Testis (tissue), 2 donors: Measurements from ENCODE around the gene HPCA.

Experiments used
- CTCF ChIP-seq, 3 experiments: fragments of 450-650 bp in 2 of 3; fragments of 200-600 bp in 1 of 3; sonication (generic) in 1 of 3; IDR thresholded peaks; one replicate each; pipeline ENCODE4 v1.5.1; 2016 to 2019; ENCODE audit warnings: antibody characterized with exemption in 3 of 3, mild to moderate bottlenecking in 2 of 3, moderate library complexity in 1 of 3
- POLR2A ChIP-seq: fragments of 450-650 bp; IDR thresholded peaks from one replicate; pipeline ENCODE4 v1.6.1; 2017; ENCODE audit warnings: antibody characterized with exemption, mild to moderate bottlenecking, moderate library complexity

- TF ChIP-seq POLR2A (no peak), CTCF (IDR thresholded peaks at IDR 0.05) (no peak)
These were observed 17.4 kb upstream of the HPCA start for GRCh38 chr1:32868806-32869455.
